Inflammatory macrophage (primary cell): Measurements from ENCODE around the gene DERA.
A peak's percentile ranks its signal among the peaks of the same experiment; 100 is the strongest.
"Not testable (repeated sequence)": the region's sequence is repeated elsewhere in the genome, so short reads cannot be mapped to it uniquely, and the experiment has no call there.

Experiments
- DNase-seq, 2 donors: peaks; one replicate each; pipeline ENCODE4 v3.0.0-alpha.2; 2020 to 2022

DERA gene

DNA sequence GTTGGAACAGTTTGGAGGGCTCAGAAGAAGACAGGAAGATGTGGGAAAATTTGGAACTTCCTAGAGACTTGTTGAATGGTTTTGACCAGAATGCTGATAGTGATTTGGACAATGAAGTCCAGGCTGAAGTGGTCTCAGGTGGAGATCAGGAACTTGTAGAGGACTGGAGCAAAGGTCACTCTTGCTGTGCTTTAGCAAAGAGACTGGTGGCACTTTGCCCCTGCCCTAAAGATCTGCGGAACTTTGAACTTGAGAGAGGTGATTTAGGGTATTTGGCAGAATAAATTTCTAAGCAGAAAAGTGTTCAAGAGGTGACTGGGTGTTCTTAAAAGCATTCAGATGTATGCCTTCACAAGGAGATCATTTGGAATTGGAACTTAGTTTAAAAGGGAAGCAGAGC lies 102.6 kb downstream of the DERA start:
- DNase-seq, result not testable (repeated sequence)

DNA sequence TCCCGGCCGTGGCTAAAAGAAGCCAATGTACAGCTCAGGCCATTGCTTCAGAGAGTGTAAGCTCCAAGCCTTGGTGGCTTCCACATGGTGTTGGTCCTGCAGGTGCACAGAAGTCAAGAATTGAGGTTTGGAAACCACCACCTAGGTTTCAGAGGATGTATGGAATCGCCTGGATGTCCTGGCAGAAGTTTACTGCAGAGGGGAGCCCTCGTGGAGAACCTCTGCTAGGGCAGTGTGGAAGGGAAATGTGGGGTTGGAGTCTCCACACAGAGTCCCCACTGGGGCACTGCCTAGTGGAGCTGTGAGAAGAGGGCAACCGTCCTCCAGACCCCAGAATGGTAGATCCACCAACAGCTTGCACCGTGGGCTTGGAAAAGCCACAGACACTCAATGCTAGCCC lies 103.3 kb downstream of the DERA start:
- DNase-seq, result not testable (repeated sequence)

DNA sequence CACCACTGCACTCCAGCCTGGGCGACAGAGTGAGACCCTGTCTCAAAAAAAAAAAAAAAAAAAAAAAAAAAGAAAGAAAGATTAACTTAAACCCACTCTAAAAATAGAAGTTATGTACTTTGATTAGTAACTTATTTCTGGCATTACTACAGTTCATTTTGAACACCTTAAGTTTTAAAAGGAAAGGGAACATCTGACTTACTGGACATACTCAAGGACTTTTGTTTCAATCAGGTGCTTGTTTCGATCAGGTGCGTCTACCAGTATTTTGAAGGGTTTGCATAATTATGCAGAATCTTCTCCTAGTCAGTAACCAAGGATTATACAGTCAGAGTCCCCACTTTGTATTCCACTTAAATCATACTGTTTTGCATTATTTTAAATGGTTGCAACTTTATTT lies 105.6 kb downstream of the DERA start:
- no peak for DNase-seq

DNA sequence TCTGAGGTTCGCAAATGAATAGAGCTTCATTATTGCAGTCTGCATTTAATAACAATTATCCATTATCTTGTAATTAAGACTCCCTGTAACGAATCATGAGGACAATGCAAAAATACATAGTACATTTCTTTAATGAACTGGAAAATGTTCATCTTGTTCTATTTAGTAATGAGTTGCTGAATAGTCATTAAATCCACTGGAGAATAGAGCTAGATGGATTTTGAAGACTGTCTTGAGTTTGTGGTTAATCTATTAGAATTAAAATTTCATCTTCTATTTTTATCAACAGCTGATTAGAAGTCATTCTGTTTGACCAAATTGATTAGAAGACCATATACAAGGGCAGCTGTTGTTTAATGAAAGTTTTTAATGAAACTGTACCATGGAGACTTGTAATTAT lies 107.2 kb downstream of the DERA start:
- DNase-seq, result no peak

DNA sequence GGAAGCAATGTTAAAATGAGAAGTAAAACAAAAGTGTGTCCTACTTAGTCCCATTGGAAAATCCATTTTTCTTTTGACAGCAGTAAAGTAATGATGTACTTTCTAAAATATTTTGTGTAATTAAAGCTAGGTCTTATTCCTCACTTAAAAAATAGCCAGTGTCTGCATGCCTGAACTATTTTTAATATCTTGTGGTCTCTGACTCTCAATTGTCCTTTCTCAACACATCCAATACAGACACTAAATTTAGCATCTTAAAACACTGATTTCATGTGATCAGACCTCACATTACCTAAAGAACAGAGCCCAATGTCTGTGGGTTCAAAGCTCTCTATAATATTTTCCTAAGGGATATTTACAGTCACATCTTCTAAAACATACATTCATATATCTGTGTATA lies 108.0 kb downstream of the DERA start:
- DNase-seq, result no peak

DNA sequence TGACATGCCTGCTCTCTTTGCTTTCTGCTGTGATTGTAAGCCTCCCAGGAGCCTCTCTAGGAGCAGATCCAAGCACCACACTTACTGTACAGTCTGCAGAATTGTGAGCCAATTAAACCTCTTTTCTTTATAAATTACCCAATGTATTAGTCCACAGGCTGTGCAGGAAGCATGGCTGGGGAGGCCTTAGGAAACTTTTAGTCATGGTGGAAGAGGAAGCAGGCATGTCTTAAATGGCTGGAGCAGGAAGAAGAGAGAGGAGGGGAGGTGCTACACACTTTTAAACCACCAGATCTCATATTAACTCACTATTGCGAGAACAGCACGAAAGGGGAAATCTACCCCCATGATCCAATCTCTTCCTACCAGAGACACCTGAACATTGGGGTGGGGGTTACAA lies 108.9 kb downstream of the DERA start:
- peak; percentile 42 to 57 for DNase-seq

DNA sequence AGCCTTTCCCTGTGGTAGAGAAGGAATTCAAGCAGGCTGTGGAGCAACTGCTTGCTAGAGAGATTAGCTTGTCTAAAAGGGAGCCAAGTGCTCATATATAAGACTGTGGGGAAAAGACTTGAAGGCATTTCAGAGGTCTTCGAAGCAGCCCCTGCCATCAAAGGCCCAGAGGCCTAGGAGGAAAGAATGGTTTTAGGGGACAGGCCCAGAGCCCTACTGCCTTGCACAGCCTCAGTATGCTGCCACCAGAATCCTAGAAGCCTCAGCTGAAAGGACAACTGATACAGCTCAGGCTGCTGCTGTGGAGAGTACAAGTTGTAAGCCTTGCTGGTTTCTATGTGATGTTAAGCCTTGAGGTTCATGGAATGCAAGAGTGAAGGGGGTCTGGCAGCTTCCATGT lies 109.9 kb downstream of the DERA start:
- no peak for DNase-seq

DNA sequence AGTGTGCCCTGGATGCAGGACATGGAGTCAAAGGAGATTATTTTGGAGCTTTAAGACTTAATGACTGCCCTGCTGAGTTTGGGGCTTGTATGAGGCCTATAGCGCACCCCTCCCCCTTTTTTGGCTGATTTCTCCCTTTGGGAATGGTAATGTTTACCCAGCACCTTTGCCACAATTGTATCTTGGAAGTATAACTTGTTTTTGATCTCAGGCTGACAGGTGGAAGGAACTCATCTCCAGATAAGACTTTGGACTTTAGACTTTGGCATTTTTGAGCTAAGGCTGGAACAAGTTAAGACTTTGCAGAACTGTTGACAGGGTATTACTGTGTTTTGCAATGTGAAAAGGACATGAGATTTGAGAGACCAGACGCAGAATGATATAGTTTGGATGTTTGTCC lies 110.5 kb downstream of the DERA start:
- no peak for DNase-seq

DNA sequence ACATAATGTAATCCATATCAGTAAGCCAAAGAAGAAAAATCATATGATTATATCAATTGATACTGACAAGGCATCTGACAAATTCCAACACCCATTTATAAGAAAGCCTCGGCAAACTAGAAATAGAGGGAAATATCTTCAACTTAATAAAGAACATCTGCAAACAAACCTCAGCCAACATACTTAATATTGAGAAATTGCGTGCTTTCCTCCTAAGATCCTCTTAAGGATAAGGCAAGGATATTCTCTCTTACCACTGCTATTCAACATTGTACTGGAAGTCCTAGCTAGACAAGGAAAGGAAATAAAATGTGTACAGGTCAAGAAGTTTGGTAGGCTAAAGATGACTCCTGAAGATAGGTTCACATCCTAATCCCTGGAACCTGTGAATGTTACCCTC lies 115.9 kb downstream of the DERA start:
- no peak for DNase-seq

DNA sequence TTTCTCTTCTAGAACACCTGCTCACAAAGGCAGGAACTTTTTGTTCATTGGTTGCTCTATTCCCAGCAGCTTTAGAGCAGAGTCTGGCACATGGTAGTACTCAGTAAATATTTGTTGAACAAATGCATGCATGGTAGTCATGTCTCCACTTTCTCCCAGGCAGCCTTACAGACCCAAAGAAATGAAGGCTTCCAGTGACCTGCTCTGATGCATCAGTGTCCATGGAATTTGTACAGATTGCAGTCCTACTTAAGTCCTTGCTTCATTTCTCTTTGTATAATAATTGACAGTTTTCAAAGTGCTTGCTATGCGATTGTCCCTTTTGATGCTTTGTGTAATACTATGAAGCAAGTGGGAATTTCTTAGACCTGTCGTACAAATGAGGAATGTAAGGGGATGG lies 119.6 kb downstream of the DERA start:
- DNase-seq, result no peak

DNA sequence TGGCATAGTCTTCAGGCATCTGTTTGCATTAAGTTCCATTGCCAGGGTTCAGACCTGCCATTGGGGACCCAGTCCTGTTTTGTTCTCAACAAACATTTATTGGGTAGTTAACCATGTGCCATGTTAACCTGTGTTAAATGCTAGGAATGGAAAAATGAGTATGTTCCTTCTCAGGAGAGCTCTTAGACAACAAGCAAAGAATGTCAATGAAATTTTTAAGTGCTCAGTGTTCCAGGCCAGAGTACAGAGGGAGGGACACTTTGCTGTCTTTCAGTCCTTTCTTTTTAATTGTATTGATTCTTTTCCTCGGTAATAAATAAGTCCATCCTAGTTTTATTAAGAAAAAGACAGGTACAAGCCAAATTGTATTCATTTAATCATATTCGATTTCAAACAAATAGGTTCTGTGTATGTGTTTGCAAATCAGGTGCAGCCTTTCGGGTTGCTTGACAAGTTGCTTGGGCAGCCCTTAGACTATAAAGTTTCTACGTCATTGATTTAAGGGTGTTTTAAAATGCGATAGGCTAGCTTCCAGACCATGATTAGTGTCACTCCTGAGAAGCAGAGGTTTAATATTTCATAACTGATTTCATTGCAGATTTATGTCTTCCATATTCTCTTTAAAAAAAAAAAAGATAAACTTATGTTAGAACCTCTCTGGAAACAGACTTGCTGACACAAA lies 123.1 kb downstream of the DERA start:
- DNase-seq, result no peak

DNA sequence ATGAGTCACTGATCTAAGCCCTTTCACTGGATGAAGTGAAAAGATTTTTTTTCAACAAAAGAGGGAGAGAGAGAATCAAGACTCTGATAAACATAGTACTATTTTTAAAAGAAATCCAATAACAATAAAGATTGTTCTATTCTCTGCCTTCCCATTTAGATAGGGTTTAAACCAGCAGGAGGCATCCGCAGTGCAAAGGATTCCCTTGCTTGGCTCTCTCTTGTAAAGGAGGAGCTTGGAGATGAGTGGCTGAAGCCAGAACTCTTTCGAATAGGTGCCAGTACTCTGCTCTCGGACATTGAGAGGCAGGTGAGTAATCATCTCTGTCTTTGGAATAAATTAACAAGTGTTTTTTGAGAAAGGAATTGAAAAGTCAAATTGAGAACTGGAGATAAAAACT lies 124.9 kb downstream of the DERA start:
- DNase-seq, result no peak

DNA sequence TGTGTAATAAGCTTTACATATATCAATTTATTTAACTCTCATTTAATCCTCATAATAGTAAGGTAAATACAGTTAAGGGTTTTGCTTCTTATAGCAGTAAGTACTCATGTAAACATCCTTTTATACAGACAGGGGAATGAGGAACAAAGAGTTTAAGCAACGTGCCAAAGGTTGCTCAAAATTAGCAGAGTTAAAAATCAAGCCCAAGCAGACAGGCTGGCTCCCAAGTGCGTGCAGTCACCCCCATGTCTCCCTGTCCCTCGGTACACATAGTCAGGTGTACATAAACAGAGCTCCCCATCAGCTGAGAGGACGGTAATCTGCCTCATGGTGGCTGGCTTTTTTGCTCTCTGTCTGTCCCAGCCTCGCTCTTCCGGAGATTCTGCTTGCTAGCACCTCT lies 126.4 kb downstream of the DERA start:
- DNase-seq, result no peak

DNA sequence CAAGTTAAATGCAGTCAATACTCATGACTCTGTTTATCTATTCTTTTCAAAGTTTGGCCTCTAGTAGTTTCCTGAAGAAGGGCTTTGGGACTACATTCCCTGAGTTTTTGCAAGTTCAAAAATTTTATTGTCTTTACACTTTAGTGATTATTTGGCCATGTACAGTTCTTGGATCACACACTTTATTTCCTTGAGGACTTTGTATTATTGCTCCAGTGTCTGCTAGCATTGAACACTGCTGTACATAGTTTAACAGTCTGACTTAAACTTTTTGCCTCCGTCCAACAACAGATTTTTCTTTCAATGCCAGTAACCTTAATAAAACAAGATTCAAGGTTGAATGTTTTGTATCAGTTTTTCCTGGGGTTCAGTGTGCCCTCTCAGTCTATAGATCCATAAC lies 132.3 kb downstream of the DERA start:
- DNase-seq, result no peak

DNA sequence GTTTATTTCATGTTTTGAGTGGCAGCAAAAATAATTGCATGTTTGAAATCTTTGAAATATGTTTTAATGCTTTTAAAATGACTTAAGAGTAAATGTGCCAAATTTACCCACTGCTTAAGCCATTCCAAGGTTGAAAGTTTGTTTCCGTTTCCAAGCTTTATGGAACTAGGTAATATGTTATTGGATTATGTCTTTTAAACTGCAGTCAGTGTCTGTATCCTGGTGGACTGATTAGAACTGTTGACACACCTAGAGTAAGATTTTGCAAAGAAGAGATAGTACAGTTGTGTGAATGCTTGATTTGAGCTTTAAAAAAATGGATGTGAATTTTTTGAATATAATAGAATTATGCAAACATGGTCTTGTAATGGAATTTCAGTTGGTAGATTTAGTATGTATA lies 135.1 kb downstream of the DERA start:
- DNase-seq, result no peak

DNA sequence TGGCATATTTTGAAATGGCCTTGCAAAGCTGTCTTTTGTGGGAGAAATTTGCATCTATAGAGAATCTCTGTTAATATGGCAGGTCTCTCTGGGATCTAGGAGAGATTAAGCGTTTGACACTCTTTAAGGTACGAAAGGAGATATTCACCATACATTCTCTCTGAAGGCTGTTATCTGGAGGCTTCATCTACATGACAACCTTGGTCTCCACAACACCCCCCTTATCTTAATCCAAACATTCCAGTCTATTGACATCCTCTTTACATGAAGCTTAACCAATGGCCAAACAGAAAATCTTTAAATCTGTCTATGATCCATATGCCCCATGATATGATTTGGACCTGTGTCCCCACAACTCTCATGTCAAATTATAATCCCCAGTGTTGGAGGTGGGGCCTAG lies 137.4 kb downstream of the DERA start:
- no peak for DNase-seq

DNA sequence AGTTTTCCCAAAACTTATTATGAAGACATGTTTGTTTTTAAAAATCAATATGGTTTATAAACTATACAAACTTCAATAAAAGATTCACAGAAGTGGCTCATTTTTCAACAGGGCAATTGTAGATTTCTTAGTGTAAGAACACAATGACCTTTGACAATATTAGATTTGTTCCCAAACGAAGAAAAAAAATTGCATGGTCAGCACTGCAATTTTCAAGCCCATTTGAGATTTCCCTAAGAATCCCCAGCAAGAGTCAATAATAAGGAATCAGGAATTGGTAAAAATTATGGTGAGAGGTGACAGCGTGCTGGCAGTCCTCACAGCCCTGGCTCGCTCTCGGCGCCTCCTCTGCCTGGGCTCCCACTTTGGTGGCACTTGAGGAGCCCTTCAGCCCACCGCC lies 145.8 kb downstream of the DERA start:
- no peak for DNase-seq

DNA sequence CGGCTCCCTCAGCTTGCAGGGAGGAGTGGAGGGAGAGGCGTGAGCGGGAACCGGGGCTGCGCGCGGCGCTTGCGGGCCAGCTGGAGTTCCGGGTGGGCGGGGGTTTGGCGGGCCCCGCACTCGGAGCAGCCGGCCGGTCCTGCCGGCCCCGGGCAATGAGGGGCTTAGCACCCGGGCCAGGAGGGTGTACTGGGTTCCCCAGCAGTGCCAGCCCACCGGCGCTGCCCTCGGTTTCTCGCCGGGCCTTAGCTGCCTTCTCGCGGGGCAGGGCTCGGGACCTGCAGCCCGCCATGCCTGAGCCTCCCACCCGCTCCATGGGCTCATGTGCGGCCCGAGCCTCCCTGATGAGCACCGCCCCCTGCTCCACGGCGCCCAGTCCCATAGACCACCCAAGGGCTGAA lies 146.2 kb downstream of the DERA start:
- not testable (repeated sequence) for DNase-seq

DNA sequence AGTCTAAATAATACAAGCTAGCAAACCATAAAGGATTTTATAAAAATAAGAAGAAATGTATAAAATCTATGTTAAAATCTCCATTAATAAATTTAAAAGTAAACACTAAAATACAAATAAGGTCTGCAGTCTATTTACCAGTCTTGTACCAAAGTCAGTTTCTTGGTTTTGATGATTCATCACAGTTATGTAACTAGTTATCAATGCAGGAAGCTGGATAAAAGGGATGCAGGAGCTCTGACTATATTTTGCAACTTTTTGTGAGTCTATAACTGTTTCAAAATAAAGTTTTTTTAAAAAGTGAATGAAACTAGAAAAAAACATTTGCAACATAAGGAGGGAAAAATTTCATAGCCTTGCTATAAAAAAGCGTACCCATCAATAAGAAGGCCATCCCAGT lies 151.5 kb downstream of the DERA start:
- peak in 1 of 2 donors; percentile 41 for DNase-seq

DNA sequence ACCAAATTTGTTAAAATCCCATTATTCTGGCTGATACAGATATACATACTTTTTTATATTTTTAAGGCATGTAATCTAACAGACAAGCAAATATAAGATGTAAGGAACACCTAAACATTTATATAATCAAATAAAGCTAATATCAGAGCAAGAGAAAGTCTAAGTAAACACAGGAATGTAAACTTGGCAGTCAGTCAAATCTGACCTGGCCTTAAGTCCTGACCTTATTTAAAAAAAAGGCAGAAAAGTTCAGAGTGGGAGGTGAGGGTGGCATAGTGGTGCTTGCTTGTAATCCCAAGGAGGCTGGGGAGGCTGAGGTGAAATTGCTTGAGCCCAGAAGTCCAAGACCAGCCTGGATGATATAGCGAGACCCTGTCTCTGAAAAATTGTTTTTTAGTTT lies 152.6 kb downstream of the DERA start:
- no peak for DNase-seq

DNA sequence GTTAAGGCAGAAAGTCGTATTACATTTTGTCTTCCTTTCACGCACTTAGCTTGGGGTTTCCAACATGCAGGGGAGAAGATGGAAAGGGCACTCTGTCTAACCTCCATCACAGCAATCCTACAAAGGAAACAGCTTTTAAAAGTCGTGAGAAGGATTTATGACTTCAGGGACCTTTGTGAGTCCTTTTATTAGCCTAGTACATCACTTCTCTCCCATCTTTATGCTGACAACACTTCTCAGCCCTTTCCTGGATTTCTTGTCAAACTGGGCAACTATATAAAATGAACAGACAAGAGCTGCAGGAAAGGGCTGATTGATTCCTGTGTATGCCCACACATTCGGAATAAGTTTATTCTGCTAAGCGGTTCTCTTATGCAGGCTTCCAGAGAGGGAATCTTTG lies 159.0 kb downstream of the DERA start:
- no peak for DNase-seq

DNA sequence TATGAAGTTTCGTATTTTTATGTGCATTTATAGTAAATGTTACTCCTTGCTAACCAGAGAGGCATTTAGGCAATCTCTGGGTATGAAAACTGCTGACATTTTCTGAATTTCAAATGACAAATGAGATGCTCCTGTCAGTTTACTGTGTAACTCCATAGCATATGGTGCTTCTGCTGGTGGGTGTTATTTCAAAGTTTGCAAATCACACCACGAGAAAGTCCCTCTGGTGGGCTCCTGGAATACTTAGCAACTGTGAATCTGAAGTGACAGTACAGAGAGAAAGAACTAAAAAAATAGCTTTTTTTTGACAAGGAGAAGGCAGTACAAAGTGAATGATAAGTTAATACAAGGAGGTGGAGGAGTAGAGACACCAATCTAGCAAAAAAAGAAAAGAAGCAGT lies 161.5 kb downstream of the DERA start:
- DNase-seq, result no peak

DNA sequence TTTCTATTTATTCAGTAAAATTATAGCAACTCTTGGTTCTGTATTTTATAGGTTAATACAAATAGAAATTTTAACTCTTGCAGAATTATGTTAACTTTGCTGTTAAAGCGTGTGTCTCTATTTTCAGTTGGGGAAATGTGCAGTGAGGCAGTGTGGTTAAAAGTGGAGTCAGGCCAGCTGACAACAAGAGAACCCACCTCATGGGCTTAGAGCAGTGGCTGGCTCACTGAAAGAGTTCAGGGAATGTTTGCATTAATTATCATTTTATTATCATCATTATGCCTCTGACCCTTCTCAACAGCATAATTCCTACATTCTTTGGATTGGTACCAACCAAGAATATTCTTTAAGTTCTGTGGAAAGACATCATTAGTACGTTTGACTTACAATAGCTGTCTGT lies 163.8 kb downstream of the DERA start:
- no peak for DNase-seq

DNA sequence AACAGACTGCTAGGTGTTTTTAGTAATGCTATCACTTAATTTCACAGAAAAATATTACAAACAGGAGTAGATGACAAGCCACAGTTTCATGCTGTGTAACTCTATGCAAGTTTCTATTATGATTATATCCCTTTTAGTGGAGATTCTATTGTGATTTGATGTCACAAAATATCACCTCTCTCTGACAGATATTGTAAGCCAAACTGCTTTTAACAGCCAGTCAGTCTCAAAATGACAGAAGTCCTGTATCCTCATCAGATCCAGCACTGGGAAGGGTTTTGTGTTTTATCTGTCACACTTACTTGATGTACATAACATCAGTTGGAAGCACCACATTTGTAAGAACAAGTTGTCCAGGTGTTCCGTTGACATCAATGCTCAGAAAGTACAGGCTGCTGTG lies 164.8 kb downstream of the DERA start:
- no peak for DNase-seq

DNA sequence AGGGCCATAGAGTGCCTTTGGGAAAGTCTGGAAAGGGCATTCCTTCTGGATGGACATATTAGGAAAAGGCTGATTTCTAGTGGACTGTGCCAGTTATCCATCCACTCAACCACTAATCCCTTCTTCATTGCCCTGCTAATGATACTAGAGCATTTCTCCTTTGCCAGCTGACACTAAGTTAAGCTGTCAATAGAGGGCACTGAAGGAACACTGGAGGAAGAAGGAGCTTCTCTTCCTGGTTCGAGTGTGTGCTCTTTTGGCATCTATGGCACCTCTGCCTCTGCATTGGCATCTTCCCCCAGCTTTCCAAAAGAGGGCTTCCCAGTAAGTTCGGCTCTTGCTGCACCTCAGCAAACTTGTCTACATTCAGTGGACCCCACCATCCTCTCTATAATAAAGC lies 165.4 kb downstream of the DERA start:
- DNase-seq, result peak; percentile 63 to 67
